Activated B cell treated with CpG ODN at 0.5 μM for 24 hours (primary cell): ENCODE data around the gene ITFG1. TPM values are rescaled to one million over a fixed set of nuclear protein-coding genes. Genes with fewer than 3 reads are reported as not detected.

Experiments used
- ATAC-seq: fragments of 200-7000 bp; cut with Tn5 transposase; one replicate; pipeline ENCODE4 v1.10.0; 2021; ENCODE audit warnings: low read depth, mild to moderate bottlenecking, moderate library complexity
- CTCF ChIA-PET: fragments of 350-600 bp; sonication (Branson Sonifier 250); formaldehyde crosslinking; loops from one replicate; lab custom pipeline; 2021; ENCODE audit warnings: antibody characterized with exemption; lab: Charles Lee
- POLR2A ChIA-PET: fragments of 350-600 bp; sonication (Branson Sonifier 250); formaldehyde crosslinking; loops from one replicate; lab custom pipeline; 2021; ENCODE audit warnings: antibody characterized with exemption; lab: Charles Lee
- DNase-seq: peaks from one replicate; pipeline ENCODE4 v3.0.0; 2022
- H3K27ac Mint-ChIP-seq: one replicate; pipeline ENCODE4 v1.8.0; 2020; ENCODE audit warnings: mixed read lengths
- H3K27me3 Mint-ChIP-seq: one replicate; pipeline ENCODE4 v1.8.0; 2021; ENCODE audit warnings: mixed read lengths
- H3K36me3 Mint-ChIP-seq: one replicate; pipeline ENCODE4 v1.8.0; 2021; ENCODE audit warnings: low read depth, mixed read lengths
- H3K4me1 Mint-ChIP-seq: one replicate; pipeline ENCODE4 v1.8.0; 2021; ENCODE audit warnings: mixed read lengths
- H3K4me3 Mint-ChIP-seq: one replicate; pipeline ENCODE4 v1.8.0; 2020; ENCODE audit warnings: mild to moderate bottlenecking, mixed read lengths
- H3K9me3 Mint-ChIP-seq: one replicate; pipeline ENCODE4 v1.8.0; 2020; ENCODE audit warnings: mixed read lengths
- CTCF ChIP-seq: fragments of 200-600 bp; IDR thresholded peaks from one replicate; pipeline ENCODE4 v1.8.0; 2022; ENCODE audit warnings: antibody characterized with exemption, mild to moderate bottlenecking
- intact Hi-C: fragments of 100-400 bp; cut with micrococcal nuclease; formaldehyde crosslinking; loops from one replicate; pipeline ENCODE4 v1.15.1; 2024
- total RNA-seq: library from RNA; stranded (reverse); gene quantifications from 2 replicates; pipeline ENCODE4 v1.2.3, GENCODE V29; 2022

The ITFG1 gene
- total RNA-seq, 1 donor from 2014 or later: 30.9 TPM

GRCh38 chr16:47375423-47375822 is 85.4 kb downstream of the ITFG1 start:
- ATAC-seq (no peak), DNase-seq (no peak)
- ChIA-PET CTCF (no interaction called here), POLR2A (no interaction called here)
- Mint-ChIP-seq H3K27me3 (no peaks in the 10 kb centered on the region), H3K9me3 (peaks cover 5% of the 10 kb centered on the region), H3K36me3 (peaks cover 46% of the 10 kb centered on the region), H3K4me1 (no peaks in the 10 kb centered on the region), H3K4me3 (no peak overlapping the region), H3K27ac (no peak overlapping the region)
- intact Hi-C loops: no loop called here
- no peak for TF ChIP-seq CTCF

- Mint-ChIP-seq H3K4me3 (no peak overlapping the region), H3K36me3 (peaks cover 52% of the 10 kb centered on the region), H3K27ac (no peak overlapping the region), H3K9me3 (peaks cover 5% of the 10 kb centered on the region), H3K27me3 (no peaks in the 10 kb centered on the region), H3K4me1 (no peaks in the 10 kb centered on the region)
- ChIA-PET CTCF (no interaction called here), POLR2A (no interaction called here)
- intact Hi-C loops: no loop called here
- DNase-seq (no peak), ATAC-seq (no peak)
- no peak for TF ChIP-seq CTCF
Measured at GRCh38 chr16:47374629-47375028, 86.2 kb downstream of the ITFG1 start.

- no peaks in the 10 kb centered on the region for H3K27me3 Mint-ChIP-seq
- no peak overlapping the region for H3K27ac Mint-ChIP-seq
- ChIA-PET POLR2A (no interaction called here), CTCF (no interaction called here)
- intact Hi-C loops: no loop called here
- H3K4me3 Mint-ChIP-seq: no peak overlapping the region
- no peak for TF ChIP-seq CTCF
- no peaks in the 10 kb centered on the region for H3K4me1 Mint-ChIP-seq
- DNase-seq (no peak), ATAC-seq (no peak)
- H3K9me3 Mint-ChIP-seq: peaks cover 5% of the 10 kb centered on the region
- peaks cover 54% of the 10 kb centered on the region for H3K36me3 Mint-ChIP-seq
Measured at GRCh38 chr16:47371271-47372014, 89.4 kb downstream of the ITFG1 start.

- ChIA-PET POLR2A (no interaction called here), CTCF (no interaction called here)
- H3K9me3 Mint-ChIP-seq: peaks cover 5% of the 10 kb centered on the region
- H3K27ac Mint-ChIP-seq: no peak overlapping the region
- DNase-seq (no peak), ATAC-seq (no peak)
- H3K4me3 Mint-ChIP-seq: no peak overlapping the region
- no peak for TF ChIP-seq CTCF
- no peaks in the 10 kb centered on the region for H3K27me3 Mint-ChIP-seq
- H3K36me3 Mint-ChIP-seq: peaks cover 61% of the 10 kb centered on the region
- H3K4me1 Mint-ChIP-seq: no peaks in the 10 kb centered on the region
- intact Hi-C loops: no loop called here
Measured at GRCh38 chr16:47370536-47370935, 90.3 kb downstream of the ITFG1 start.

GRCh38 chr16:47366228-47366627 is 94.6 kb downstream of the ITFG1 start:
- Mint-ChIP-seq H3K27me3 (no peaks in the 10 kb centered on the region), H3K27ac (no peak overlapping the region), H3K9me3 (peaks cover 2% of the 10 kb centered on the region), H3K4me1 (no peaks in the 10 kb centered on the region), H3K36me3 (peaks cover 42% of the 10 kb centered on the region), H3K4me3 (no peak overlapping the region)
- CTCF ChIA-PET: no interaction called here
- DNase-seq (no peak), ATAC-seq (no peak)
- POLR2A ChIA-PET: no interaction called here
- intact Hi-C loops: no loop called here
- TF ChIP-seq CTCF: no peak
